HepG2 (cell line): Measurements from ENCODE around the gene KDELR3. TPM values are rescaled to one million over a fixed set of nuclear protein-coding genes. Genes with fewer than 3 reads are reported as not detected.

ENCODE experiments used
- AHR ChIP-seq: IDR thresholded peaks from 2 replicates; pipeline ENCODE4 v1.6.1; 2018; ENCODE audit warnings: missing genetic modification reagents, missing compliant biosample characterization
- CBX1 ChIP-seq: IDR thresholded peaks from one replicate; pipeline ENCODE4 v1.6.1; 2016; ENCODE audit warnings: antibody characterized with exemption, low read depth
- CHD4 ChIP-seq: fragments of 200-600 bp; sonication (generic); IDR thresholded peaks from 2 replicates; pipeline ENCODE4 v1.7.0; 2017; ENCODE audit warnings: mild to moderate bottlenecking, low read length, borderline replicate concordance
- DNMT1 ChIP-seq: sonication (generic); formaldehyde crosslinking; IDR thresholded peaks from 2 replicates; pipeline ENCODE4 v1.5.1; 2020; ENCODE audit warnings: mild to moderate bottlenecking, missing genetic modification reagents
- KLF12 ChIP-seq: sonication (generic); formaldehyde crosslinking; IDR thresholded peaks from 2 replicates; pipeline ENCODE4 v1.4.0; 2020; ENCODE audit warnings: missing genetic modification reagents, borderline replicate concordance
- MLXIP ChIP-seq: sonication (generic); formaldehyde crosslinking; IDR thresholded peaks from 2 replicates; pipeline ENCODE4 v1.9.0; 2021; ENCODE audit warnings: missing genetic modification reagents, borderline replicate concordance
- NR1H2 ChIP-seq: sonication (generic); formaldehyde crosslinking; IDR thresholded peaks from 2 replicates; pipeline ENCODE4 v1.8.1; 2022; ENCODE audit warnings: low read depth, missing genetic modification reagents, borderline replicate concordance
- RAD51 ChIP-seq: fragments of 450-650 bp; IDR thresholded peaks from 2 replicates; pipeline ENCODE4 v1.6.1; 2016; ENCODE audit warnings: borderline replicate concordance
- RXRA ChIP-seq: sonication (generic); formaldehyde crosslinking; IDR thresholded peaks from 2 replicates; pipeline ENCODE4 v1.5.1; 2020; ENCODE audit warnings: missing genetic modification reagents
- SALL1 ChIP-seq: sonication (generic); formaldehyde crosslinking; IDR thresholded peaks from 2 replicates; pipeline ENCODE4 v1.8.0; 2022; ENCODE audit warnings: mild to moderate bottlenecking, missing genetic modification reagents
- SP140L ChIP-seq: sonication (generic); formaldehyde crosslinking; IDR thresholded peaks from 2 replicates; pipeline ENCODE4 v1.4.0; 2020; ENCODE audit warnings: missing genetic modification reagents, borderline replicate concordance
- SUZ12 ChIP-seq: fragments of 150-350 bp; IDR thresholded peaks from 2 replicates; pipeline ENCODE4 v1.6.1; 2014; ENCODE audit warnings: low read depth, low read length
- ZC3H4 ChIP-seq: sonication (generic); formaldehyde crosslinking; IDR thresholded peaks from 2 replicates; pipeline ENCODE4 v1.4.0; 2020; ENCODE audit warnings: missing genetic modification reagents, borderline replicate concordance
- ZGPAT ChIP-seq: IDR thresholded peaks from 2 replicates; pipeline ENCODE4 v1.6.1; 2016; ENCODE audit warnings: mild to moderate bottlenecking
- ZNF232 ChIP-seq: sonication (generic); formaldehyde crosslinking; IDR thresholded peaks from 2 replicates; pipeline ENCODE4 v1.4.0; 2020; ENCODE audit warnings: missing genetic modification reagents, borderline replicate concordance
- ZNF234 ChIP-seq: sonication (generic); formaldehyde crosslinking; conservative IDR thresholded peaks from 2 replicates; pipeline ENCODE4 v1.5.1; 2020; ENCODE audit warnings: mild to moderate bottlenecking, missing genetic modification reagents
- ZNF251 ChIP-seq: sonication (generic); formaldehyde crosslinking; IDR thresholded peaks from 2 replicates; pipeline ENCODE4 v1.9.0; 2021; ENCODE audit warnings: mild to moderate bottlenecking, missing genetic modification reagents
- ZNF468 ChIP-seq: sonication (generic); formaldehyde crosslinking; IDR thresholded peaks from 2 replicates; pipeline ENCODE4 v1.8.0; 2022; ENCODE audit warnings: mild to moderate bottlenecking, moderate library complexity, missing genetic modification reagents
- polyA plus RNA-seq, 8 experiments: library from polyadenylated mRNA; depleted of rRNA in 3 of 8; stranded (reverse) in 7 of 8; unstranded in 1 of 8; fragments of >200 nt; fragmentation: Illumina TruSeq in 4 of 8; extraction: Trizol in 4 of 8; gene quantifications; 2 replicates each; pipeline versions ENCODE4 v1.2.1 to v1.2.3, GENCODE V29; 2011 to 2016; ENCODE audit warnings: low read depth in 4 of 8, missing spikeins in 1 of 8, mixed read lengths in 1 of 8; ENCODE audit not compliant: insufficient read depth in 1 of 8
- total RNA-seq, 5 experiments: library from RNA; depleted of rRNA; stranded (reverse); fragments of >200 nt; fragmentation: Illumina TruSeq; extraction: Trizol; gene quantifications; 2 replicates each; pipeline ENCODE4 v1.2.3, GENCODE V29; 2016; ENCODE audit warnings: low read depth in 1 of 5
- TF ChIP-seq, protein P1 (sequence below): sonication (generic); formaldehyde crosslinking; IDR thresholded peaks from 2 replicates; pipeline ENCODE4 v1.5.1; 2020; ENCODE audit warnings: missing genetic modification reagents, mild to moderate bottlenecking, borderline replicate concordance
- TF ChIP-seq, protein P2 (sequence below): sonication (generic); formaldehyde crosslinking; IDR thresholded peaks from 2 replicates; pipeline ENCODE4 v1.5.0; 2020; ENCODE audit warnings: missing genetic modification reagents
- TF ChIP-seq, protein P3 (sequence below): sonication (generic); formaldehyde crosslinking; IDR thresholded peaks from 2 replicates; pipeline ENCODE4 v1.4.0; 2020; ENCODE audit warnings: mild to moderate bottlenecking, missing genetic modification reagents, borderline replicate concordance

KDELR3 gene
- total and polyA plus RNA-seq, 2 of the 13 experiments (the other 11 are each of a cell fraction or from before 2014, with no cell fraction given), result 24.2 to 65.7 TPM

GRCh38 chr22:38461414-38462081 is 6.3 kb upstream of the KDELR3 start (continued):
- TF ChIP-seq, protein P1, sequence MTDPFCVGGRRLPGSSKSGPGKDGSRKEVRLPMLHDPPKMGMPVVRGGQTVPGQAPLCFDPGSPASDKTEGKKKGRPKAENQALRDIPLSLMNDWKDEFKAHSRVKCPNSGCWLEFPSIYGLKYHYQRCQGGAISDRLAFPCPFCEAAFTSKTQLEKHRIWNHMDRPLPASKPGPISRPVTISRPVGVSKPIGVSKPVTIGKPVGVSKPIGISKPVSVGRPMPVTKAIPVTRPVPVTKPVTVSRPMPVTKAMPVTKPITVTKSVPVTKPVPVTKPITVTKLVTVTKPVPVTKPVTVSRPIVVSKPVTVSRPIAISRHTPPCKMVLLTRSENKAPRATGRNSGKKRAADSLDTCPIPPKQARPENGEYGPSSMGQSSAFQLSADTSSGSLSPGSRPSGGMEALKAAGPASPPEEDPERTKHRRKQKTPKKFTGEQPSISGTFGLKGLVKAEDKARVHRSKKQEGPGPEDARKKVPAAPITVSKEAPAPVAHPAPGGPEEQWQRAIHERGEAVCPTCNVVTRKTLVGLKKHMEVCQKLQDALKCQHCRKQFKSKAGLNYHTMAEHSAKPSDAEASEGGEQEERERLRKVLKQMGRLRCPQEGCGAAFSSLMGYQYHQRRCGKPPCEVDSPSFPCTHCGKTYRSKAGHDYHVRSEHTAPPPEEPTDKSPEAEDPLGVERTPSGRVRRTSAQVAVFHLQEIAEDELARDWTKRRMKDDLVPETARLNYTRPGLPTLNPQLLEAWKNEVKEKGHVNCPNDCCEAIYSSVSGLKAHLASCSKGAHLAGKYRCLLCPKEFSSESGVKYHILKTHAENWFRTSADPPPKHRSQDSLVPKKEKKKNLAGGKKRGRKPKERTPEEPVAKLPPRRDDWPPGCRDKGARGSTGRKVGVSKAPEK (CRISPR knock-in tag), result no peak
- TF ChIP-seq RAD51 (no peak), DNMT1 (CRISPR knock-in tag) (no peak), RXRA (peak; percentile 59), SALL1 (peak; percentile 71), ZNF251 (CRISPR knock-in tag) (no peak), ZNF234 (CRISPR knock-in tag) (no peak), MLXIP (CRISPR knock-in tag) (no peak), SP140L (no peak), KLF12 (CRISPR knock-in tag) (no peak), SUZ12 (no peak), ZNF232 (CRISPR knock-in tag) (peak; percentile 78; the same call in 1 of the 2 replicates), ZGPAT (peak; percentile 69), NR1H2 (no peak), ZC3H4 (CRISPR knock-in tag) (no peak), CBX1 (peak; percentile 41), ZNF468 (CRISPR knock-in tag) (no peak), CHD4 (no peak), AHR (CRISPR knock-in tag) (no peak)
- TF ChIP-seq, protein P2, sequence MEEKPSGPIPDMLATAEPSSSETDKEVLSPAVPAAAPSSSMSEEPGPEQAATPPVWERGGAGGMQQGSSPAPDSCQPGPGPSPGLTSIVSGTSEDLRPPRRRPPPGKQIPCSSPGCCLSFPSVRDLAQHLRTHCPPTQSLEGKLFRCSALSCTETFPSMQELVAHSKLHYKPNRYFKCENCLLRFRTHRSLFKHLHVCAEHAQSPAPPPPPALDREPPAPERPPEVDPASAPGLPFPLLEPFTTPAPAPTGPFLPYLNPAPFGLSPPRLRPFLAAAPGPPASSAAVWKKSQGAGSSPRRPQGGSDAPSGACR (CRISPR knock-in tag), result no peak
- TF ChIP-seq, protein P3, sequence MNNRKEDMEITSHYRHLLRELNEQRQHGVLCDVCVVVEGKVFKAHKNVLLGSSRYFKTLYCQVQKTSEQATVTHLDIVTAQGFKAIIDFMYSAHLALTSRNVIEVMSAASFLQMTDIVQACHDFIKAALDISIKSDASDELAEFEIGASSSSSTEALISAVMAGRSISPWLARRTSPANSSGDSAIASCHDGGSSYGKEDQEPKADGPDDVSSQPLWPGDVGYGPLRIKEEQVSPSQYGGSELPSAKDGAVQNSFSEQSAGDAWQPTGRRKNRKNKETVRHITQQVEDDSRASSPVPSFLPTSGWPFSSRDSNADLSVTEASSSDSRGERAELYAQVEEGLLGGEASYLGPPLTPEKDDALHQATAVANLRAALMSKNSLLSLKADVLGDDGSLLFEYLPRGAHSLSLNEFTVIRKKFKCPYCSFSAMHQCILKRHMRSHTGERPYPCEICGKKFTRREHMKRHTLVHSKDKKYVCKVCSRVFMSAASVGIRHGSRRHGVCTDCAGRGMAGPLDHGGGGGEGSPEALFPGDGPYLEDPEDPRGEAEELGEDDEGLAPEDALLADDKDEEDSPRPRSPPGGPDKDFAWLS, result no peak
